Measurements from ENCODE around the gene PPP1R8.

PPP1R8 gene

DNA sequence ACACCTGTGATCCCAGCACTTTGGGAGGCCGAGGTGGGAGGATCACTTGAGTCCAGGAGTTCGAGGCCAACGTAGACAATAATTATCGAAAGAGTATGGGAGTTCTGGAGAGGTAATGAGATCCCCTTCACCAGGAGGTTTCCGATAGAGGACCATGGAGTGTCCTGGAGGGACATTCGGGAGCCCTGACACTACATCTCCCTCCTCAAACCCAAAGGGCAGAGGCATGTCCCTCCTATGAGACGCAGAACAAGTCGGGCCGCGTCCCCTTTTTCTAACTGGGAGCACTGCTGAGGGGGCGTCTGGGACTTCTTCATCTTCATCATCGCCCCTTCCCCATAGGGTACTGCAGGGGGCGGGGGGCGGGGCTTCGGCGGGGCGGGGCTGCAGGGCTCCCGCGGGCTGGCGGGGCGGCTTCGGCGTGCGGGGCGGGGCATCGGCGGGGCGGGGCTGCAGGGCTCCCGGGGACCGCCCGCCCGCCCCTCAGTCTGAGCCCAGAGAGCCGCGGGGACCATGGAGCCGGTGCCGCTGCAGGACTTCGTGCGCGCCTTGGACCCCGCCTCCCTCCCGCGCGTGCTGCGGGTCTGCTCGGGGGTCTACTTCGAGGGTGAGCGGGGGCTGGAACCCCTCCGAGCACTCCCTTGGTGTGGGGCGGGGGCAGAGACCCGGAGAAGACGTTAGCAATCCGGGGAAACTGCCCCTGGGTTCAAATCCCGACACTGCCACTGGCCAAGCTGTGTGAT is 41.6 kb downstream of the PPP1R8 start, which contains the start of gene THEMIS2:
THEMIS2 (plus strand) TSS at position 486 of the 743 bp plus-strand sequence; CDS start at position 514, 28 bp downstream.
- TF ChIP-seq, protein P1, sequence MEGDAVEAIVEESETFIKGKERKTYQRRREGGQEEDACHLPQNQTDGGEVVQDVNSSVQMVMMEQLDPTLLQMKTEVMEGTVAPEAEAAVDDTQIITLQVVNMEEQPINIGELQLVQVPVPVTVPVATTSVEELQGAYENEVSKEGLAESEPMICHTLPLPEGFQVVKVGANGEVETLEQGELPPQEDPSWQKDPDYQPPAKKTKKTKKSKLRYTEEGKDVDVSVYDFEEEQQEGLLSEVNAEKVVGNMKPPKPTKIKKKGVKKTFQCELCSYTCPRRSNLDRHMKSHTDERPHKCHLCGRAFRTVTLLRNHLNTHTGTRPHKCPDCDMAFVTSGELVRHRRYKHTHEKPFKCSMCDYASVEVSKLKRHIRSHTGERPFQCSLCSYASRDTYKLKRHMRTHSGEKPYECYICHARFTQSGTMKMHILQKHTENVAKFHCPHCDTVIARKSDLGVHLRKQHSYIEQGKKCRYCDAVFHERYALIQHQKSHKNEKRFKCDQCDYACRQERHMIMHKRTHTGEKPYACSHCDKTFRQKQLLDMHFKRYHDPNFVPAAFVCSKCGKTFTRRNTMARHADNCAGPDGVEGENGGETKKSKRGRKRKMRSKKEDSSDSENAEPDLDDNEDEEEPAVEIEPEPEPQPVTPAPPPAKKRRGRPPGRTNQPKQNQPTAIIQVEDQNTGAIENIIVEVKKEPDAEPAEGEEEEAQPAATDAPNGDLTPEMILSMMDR (IDR thresholded peaks at IDR 0.05; ENCODE audit: low read depth, low read length, missing control alignments): no peak
- Histone ChIP-seq H3K36me3 (replicated peaks) (no peaks in the 10 kb centered on the region), H3K27me3 (replicated peaks) (no peaks in the 10 kb centered on the region), H3K27ac (no peak within 1 kb of the TSS), H3K4me3 (ENCODE audit: low read depth, low read length) (peak within 1 kb of the TSS; percentile 70)
- in situ Hi-C loops (cut with HindIII; ENCODE audit: low pct_ligation_motif_present, low sequenced_read_pairs): no loop called here
- DNase-seq: peak; percentile 16

DNA sequence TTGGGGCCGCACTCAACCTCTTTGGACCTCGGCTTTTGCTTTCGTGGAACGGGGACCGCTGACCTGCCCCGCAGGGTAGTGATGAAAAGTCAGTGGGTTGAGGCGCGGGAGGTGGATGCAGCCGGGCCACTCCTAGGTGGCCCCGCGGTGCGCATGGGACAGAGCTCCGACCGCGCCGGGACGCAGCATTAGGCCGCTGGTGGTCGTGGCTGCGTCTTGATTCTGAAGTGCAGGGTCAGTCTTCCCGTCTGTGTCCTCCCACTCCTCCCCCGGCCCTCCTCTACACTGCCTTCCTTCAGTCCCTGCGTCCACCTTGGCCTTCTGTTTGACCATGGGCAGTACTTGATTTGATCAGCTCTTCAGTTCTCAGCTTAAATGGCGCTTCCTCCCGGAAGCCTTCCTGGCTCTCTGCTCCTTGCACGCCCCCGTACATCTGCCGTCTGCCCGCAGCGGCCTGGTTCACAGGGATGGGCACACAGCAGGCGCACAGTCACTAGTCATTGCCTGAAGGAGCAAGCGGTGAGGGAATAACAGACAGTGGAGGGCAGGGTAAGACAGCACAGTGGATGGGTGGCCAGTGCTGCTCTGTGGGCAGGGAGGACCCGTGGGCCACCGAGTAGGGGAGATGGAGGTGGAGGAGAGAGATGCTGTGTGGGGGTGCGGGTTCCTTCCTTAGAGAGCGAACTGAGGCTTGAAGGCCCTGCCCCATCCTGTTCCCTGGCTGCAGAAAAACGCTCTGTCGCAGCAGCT is 42.4 kb downstream of the PPP1R8 start:
- Histone ChIP-seq H3K36me3 (replicated peaks) (no peaks in the 10 kb centered on the region), H3K4me3 (ENCODE audit: low read depth, low read length) (peak overlapping the region; percentile 70), H3K27me3 (replicated peaks) (no peaks in the 10 kb centered on the region), H3K27ac (no peak overlapping the region)
- in situ Hi-C loops (cut with HindIII; ENCODE audit: low pct_ligation_motif_present, low sequenced_read_pairs): no loop called here
- TF ChIP-seq, protein P1 (IDR thresholded peaks at IDR 0.05; ENCODE audit: low read depth, low read length, missing control alignments): no peak
- DNase-seq: no peak

DNA sequence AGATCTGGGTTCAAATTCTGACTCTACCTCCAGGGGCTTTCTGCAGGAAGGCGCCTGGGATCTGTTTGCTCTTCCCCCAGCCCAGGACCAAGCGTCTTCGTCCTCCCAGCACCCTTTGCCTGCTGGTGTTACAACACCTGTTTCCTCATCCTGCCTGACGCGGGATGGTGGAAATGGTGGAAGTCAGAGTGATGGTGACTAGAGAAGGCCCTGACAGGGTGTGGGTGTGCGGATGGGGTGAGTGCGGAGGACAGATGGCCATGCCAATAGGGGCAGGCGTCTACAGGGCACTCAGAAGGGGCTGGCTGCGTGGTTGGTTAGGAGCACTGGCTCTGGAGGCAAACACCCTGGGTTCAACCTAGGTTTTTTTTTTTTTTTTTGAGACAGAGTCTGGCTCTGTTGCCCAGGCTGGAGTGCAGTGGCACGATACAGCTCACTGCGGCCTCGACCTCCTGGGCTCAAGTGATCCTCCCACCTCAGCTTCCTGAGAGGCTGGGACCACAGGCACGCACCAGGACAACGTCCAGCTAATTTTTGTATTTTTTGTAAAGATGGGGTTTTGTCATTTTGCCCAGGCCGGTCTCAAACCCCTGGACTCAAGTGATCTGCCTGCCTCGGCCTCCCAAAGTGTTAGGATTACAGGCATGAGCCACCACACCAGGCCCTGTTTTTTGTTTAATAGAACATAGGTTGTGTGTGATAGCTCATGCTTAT is 43.2 kb downstream of the PPP1R8 start:
- in situ Hi-C loops (cut with HindIII; ENCODE audit: low pct_ligation_motif_present, low sequenced_read_pairs): no loop called here
- Histone ChIP-seq H3K36me3 (replicated peaks) (no peaks in the 10 kb centered on the region), H3K27me3 (replicated peaks) (no peaks in the 10 kb centered on the region), H3K27ac (no peak overlapping the region), H3K4me3 (ENCODE audit: low read depth, low read length) (no peak overlapping the region)
- TF ChIP-seq, protein P1 (IDR thresholded peaks at IDR 0.05; ENCODE audit: low read depth, low read length, missing control alignments): no peak
- no peak for DNase-seq

DNA sequence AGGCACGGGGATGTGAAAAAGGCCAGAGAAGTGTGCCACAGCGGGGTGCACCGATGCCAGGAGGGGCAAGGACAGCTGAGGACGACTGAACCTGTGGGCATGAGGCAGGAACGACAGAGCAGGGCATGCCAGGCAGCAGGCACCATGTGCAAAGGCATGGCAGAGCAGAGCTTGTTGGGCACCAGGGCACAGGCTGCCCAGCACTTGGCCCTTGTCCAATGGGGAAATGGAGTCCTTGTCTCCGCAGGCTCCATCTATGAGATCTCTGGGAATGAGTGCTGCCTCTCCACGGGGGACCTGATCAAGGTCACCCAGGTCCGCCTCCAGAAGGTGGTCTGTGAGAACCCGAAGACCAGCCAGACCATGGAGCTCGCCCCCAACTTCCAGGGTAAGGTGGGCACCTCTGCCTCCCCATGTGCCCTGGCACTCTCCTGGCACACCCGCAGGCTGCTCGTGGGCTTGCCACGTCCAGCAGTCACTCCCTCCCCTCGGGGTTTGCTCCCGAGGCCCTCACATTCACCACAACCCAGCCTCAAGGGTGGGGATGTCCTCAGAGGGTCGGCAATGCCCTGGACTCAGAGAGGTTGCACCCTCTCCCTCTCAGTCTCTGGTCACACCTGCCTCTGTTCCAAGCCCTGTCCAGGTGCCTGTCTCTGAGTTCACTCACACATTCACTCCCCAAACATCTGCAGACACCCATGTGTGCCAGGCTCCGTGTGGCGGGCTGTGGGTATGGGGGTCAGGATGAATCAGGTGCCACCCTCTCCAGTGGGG is 45.9 kb downstream of the PPP1R8 start:
- in situ Hi-C loops (cut with HindIII; ENCODE audit: low pct_ligation_motif_present, low sequenced_read_pairs): no loop called here
- DNase-seq: no peak
- no peak overlapping the region for H3K27ac ChIP-seq
- no peaks in the 10 kb centered on the region for H3K36me3 ChIP-seq (replicated peaks)
- TF ChIP-seq, protein P1 (IDR thresholded peaks at IDR 0.05; ENCODE audit: low read depth, low read length, missing control alignments): no peak
- H3K4me3 ChIP-seq (ENCODE audit: low read depth, low read length): no peak overlapping the region
- H3K27me3 ChIP-seq (replicated peaks): no peaks in the 10 kb centered on the region

DNA sequence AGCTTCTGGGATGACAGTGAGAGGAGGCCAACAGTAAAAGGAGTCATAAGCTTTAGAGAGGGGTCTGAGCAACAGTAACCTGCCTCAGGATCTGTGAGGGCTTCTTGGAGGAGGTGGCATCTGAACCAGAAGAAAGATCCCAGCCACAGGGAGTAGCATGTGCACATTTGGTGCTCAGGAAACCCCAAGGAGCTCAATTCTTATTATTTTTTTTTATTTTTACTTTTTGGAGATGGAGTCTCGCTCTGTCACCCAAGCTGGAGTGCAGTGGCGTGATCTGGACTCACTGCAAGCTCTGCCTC is 46.5 kb downstream of the PPP1R8 start:
- TF ChIP-seq, protein P1 (IDR thresholded peaks at IDR 0.05; ENCODE audit: low read depth, low read length, missing control alignments): no peak
- in situ Hi-C loops (cut with HindIII; ENCODE audit: low pct_ligation_motif_present, low sequenced_read_pairs): no loop called here

More for the DNA sequence above, 46.5 kb downstream of the PPP1R8 start:
- H3K36me3 ChIP-seq (replicated peaks): no peaks in the 10 kb centered on the region
- no peaks in the 10 kb centered on the region for H3K27me3 ChIP-seq (replicated peaks)
- H3K27ac ChIP-seq: no peak overlapping the region
- no peak overlapping the region for H3K4me3 ChIP-seq (ENCODE audit: low read depth, low read length)
- DNase-seq: no peak

All from brain microvascular endothelial cell (primary cell).